HG02885 (cell line): ENCODE data around the gene RGS17.

ENCODE experiments used
- ATAC-seq: cut with Tn5 transposase; IDR thresholded peaks from one replicate; pipeline ENCODE4 v1.9.1; 2021; ENCODE audit warnings: mild to moderate bottlenecking; ENCODE audit not compliant: unreplicated experiment, poor library complexity

Gene RGS17

DNA sequence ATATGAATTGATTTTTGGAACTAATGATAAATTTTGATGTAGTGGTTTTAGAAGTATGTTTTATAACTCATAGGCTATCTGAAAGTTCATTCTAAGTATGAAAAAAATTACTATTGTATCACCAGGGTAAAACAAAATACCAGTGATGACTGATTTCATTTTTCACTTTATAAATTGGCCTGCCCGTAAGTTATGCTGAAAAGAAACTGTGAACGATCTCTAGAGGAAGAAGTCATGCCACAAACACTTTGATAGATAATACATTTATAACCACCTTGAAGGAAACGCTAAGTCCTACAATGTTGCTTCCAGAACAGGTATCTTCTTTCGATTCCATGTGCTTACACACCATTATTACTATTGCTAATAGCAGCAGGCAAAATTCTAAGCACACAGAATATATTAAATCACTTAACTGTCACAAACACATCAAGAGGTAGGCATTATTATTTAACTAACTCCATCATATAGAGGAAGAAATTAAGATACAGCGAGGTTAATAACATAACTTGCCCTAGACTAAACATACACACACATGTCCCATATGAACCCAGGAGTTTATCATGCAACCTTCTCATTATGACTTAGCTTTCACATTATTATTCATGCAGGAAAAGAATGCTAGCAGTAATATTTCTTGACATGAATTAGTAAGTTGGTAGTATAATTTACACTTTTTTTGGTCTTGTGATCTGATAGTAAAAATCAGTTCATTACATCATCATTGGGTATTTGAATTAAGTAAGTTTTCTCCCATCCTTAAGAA is 44.7 kb downstream of the RGS17 start:
- peak; percentile 57 for ATAC-seq

DNA sequence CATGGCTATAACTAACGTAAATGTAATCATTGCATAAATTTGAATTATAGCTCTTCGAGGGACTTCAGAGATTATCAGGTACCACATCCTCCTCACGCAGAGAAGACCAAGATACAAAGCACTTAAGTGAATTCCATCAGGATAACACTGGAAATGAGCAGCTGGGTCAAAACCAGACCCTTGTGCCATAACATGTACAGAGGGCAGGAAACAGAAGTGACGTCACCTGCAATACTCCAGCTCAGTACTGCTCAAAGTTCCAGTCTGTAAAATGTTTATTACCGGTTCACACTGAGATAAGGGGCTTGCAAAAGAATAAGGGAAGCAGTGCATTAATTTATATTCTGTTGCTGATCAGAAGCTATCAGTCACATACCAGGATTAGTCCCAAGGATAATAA is 45.8 kb downstream of the RGS17 start:
- ATAC-seq, result no peak

DNA sequence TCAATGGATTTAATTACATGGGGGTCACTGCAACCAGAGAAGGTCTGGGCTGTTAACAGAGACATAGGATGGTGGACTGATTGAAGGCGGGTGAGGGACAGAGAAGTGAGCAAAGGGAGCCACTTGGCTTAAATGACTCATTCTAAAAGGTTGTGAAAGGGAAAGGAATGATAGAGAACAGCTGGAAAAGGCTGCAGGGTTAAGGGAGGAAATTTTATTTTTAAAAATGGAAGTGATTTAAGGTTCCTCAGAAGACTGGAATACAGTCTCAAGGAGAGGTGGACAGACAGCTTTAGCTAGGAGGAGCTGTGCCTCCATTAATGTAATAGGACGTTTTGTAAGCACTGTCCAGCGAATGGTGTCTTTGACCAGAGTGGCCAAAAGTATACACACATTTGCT is 46.7 kb downstream of the RGS17 start:
- no peak for ATAC-seq

DNA sequence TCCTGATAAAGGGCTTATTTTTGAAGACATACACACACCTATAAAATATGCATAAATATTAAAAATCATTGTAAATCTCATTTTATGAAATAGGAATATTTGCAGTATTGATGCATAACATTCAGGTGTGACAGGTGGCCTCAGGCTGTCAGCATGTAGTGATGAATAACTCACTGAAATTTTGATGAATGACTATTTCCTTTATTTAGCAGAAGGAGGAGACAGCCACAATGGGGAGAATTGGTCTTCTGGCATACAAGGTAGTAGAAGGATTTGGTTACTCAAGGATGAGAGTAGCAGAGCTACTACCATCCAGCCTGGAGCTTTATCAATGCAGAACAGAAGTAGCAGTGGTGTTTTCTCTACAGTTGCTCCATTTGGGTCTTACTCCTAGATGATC is 47.2 kb downstream of the RGS17 start:
- ATAC-seq, result no peak

DNA sequence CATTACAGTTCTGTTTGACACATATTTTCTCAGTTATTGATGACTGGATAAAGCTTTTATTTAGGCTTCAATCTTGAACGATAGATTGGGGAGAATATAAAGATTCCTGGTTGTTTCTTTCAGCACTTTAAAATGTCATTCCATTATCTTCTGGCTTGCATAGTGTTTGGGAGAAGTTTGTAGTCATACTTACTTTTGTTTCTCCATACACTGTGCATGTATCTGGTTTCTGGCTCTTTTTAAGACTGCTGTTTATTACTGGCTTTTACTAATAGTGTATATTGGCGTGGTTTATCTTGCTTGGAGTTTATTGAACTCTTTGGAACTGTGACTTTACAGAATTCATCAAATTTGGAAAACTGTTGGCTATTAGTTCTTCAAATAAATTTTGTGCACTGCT is 49.2 kb downstream of the RGS17 start:
- ATAC-seq, result no peak

DNA sequence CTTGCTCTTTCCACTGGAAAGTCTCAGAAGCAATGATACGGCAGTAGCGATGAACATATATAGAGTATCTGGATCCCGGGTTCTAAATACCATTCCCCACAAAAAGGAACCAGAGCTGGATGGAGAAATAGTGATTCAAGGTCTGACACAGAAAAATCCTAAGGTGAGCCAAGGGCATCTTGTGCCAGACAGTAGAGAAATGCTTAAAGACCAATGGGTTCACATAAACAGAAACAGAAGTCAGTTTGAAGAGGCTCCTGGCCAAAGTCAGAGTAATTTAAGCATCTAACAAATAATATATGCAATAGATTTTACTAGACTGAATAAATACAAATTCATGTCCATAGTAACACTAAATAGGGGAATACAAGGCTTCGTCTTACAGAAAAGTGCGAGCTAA is 54.7 kb downstream of the RGS17 start:
- ATAC-seq, result no peak

DNA sequence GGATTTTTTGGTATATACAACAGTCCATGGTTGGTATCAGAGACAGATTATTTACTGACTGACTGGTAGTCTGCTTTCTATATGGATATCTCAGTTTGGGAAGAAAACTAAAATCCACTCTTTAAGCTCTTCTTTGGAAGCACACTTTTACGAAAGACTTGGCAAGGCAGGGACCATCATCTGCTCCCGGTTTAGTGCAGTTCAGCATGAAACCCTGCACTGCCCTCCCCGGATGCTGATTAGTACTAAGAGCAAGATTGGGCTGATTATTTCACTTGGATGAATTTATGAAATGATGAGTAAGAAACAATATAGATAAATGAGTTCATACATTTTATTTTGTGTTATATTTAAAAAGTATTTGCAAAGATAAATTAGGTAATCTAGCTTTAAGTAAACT is 56.3 kb downstream of the RGS17 start:
- ATAC-seq, result no peak

DNA sequence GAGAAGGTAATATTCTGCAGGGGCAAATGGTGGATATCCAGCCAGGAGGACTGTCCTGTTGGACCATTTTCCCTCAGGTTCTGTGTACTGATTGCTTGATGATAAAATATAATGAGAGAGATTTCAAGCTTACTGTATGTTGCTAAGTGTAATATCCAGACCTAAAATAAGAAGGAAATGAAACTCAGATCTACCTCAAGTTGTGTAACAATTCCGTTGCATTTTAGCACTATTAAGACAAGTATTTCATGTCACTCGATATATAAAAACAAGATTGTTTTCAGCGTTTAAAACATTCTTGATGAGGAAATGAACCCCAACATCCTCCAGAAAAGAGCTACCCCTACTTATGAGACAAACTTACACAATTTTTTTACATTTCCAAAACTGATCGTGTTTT is 57.2 kb downstream of the RGS17 start:
- no peak for ATAC-seq

DNA sequence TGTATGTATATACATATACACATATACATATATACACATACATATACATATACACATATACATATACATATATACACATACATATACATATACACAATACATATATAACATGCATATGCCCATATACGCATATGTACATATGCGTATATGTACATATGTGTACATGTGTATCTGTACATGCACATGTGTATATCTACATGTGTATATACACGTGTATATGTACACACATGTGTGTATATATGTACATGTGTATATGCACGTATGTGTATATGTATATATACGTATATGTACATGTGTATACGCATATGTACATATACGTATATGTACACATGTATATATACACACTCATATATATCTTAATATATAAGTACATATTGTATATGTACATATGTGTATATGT is 60.3 kb downstream of the RGS17 start:
- no peak for ATAC-seq

DNA sequence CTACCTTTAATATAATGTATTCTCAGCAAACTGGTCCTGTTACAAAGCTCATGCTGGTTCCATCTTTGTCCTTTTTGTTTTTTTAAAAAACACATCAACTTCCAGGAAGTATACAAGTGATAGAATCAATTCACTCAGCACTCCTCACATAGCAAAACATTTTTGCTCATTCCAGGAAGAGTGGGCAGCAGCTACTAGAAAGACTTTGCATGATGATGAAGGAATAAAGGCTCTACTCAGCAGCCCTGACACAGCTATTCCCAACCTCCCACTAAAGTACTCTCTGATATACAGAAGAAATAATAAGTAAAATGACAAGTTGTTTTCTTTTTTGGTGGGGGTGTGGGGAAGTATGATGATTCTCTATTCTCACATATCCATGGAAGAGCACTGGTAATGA is 61.2 kb downstream of the RGS17 start:
- no peak for ATAC-seq

DNA sequence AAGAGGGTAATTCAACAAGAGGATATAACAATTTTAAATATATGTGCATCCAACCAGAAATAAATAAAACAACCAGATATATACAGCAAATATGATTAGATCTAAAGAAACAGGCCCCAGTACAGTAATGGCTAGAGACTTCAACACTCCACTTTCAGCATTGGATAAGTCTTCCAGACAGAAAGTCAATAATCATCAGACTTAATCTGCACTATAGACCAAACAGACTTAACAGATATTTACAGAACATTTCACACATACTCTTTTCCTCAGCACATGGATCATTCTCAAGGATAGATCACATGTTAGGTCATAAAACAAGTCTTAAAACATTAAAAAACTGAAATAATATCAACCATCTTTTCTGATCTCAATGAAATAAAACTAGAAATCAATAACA is 65.9 kb downstream of the RGS17 start:
- no peak for ATAC-seq

DNA sequence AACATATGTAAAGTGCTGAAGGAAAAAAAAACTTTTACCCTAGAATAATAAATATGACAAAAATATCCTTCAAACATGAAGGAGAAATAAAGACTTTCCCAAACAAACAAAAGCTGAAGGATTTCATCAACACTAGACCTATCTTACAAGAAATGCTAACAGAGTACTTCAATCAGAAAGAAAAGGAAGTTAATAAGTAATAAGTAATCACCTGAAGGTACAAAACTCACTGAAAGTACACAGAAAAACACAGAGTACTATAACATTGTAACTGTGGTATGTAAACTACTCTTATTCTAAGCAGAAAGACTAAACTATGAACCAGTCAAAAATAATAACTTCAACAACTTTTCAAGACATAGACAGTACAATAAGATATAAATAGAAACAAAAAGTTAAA is 67.1 kb downstream of the RGS17 start:
- no peak for ATAC-seq

DNA sequence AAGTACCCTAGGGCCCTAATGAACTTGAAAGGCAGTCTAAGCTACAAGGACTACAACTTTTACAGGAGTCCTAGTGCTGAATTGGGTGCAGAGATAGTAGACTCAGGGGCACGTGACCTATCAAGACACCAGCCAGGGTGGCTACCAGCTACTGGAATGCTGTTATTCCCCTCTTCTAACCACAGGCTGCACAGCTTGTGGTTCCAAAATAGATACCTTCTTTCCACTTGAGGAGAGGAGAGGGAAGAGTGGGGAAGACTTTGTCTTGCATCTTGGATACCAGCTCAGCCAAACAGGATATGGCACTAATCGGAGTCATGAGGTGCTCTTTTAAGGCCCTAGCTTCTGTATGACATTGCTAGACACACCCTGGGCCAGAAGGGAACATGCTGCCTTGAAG is 68.6 kb downstream of the RGS17 start:
- ATAC-seq, result no peak

DNA sequence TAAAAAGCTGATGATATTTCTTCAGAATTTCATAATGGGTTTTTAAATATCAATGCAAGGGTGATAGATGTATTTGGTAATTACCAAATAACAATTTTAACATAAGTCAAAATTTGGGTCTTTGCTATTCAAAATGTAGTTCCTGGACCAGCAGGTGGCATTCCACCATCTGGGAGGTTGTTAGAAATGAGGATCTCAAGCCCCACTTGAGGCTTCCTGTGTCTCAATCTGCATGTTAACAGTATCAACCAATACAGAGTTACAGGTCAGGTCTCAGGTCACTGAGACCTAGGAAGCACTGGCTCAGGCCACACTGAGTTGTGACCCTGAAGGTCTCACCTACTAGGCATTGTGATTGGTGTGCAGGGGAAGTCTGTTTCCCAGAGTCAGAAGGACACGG is 71.3 kb downstream of the RGS17 start:
- ATAC-seq, result peak; percentile 50

DNA sequence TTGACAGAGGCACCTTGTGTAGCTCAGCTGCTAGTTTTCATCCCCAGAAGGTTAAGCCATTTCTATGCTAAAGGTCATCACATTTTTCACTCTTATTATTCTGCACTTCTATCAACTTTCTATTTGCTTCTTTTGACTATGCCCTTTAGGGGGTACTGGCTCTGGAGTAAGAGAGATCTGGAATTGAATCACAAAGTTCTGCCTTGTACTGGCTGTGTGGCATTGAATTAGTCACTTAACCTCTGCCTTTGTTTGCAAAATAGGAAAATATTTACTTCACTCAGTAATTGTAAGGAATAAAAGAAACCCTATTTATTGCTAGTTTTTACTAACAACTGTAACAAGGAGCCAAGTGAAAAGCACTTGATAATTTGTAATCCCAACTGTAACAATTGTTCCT is 71.8 kb downstream of the RGS17 start:
- no peak for ATAC-seq

DNA sequence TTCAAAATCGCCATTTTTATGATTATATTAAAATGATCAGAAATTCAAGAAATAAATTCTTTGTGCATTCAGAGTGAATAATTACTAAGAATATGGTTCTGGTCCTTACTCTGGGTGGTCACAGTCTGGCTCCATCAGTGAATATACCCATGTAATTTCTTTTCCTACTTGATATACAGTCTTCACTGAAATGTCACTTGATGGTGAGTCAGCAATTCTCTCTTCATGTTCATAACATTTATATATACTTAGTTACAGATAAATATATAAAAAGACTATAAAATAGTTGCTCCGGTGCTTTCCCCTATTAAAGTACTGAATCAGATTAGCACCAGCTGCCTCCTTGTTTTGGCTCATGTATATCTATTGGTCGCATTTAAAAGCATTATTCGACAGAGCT is 72.2 kb downstream of the RGS17 start:
- ATAC-seq, result no peak

DNA sequence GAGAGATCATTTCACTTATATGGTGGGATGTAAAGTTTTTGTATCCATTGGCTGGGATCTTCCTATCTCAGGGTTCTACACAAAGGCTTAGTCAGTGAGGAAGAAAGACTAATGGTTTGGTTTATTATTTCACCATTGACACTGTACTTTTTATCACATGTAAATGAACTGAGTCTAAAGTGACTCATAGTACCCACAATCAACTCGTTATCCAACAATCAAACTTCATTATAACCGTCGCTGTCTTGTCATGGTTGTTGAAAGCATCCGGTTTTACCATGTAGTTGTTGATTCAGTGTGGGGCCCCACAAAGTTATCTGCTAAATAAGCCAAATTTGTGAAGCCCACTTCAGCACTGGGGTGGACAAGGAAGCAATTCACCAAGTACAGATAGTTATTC is 72.8 kb downstream of the RGS17 start:
- ATAC-seq, result no peak

DNA sequence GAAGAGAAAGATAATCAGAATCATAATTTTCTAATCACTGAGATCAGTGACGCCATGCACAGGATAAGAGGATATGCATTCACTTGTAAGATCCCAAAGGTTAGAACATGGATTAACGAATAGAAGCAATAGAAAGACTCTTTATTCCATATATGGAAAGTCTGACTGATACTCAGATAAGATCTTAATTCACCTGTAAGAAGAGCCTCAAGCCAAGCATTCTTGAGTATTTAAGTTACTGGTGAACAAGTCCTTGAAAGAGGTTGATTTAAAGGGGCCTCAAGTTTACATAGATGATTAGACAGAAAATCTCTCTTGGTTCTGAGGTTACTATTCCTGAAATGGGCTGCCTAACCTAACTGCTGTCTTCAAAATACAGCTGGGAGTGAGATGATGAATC is 74.8 kb downstream of the RGS17 start:
- ATAC-seq, result no peak

DNA sequence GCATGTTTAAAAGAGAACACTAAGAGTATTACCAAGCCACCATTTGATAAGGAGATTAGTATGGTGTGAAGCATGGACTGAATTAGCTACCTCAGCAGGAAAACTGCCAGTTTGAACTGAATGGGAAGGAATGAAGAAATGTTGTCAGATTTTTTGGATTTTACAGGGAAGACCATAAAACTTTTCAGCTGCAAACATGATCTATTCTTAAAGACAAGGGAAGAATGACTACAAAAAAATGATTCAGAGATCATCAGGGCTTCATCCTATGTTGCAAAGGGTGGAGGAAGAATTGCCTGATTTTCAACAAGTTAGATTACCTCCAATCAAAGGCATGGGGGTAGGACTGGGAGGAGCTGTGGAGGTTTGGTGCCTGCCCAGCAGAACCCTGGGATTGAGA is 79.3 kb downstream of the RGS17 start:
- ATAC-seq, result no peak

DNA sequence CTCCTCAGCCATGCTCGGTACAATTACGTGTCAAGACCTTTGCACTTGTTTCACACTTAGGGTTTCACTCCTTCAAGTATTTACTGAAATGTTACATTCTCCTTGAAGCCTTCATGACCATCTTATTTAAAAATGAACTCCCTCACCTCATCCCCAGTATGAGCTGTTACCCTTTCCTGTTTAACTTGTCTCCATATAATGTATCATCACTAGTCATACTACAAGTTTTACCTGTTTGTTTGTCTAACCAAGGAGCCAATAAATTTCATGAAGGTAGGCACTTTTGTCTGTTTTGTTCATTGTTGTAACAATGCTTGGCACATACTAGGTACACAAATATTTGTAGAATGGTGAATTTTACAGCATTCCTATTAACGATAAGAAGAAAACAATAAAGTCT is 82.5 kb downstream of the RGS17 start:
- no peak for ATAC-seq

DNA sequence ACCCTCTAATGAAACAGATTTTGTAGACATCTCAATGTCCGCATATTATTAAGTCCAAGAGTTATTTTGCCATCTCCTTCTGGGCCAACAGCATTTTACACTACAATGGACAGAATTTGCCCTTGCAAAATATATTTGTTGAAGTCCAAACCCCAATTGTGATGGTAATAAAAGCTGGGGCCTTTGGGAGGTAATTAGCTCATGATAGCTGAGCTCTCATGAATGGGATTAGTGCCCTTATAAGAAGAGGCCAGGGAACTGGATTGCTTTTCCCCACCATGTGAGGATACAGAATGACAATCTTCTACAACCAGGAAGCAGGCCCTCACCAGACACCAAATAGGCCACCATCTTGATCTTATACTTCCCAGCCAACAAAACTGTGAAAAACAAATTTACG is 83.7 kb downstream of the RGS17 start:
- ATAC-seq, result no peak

DNA sequence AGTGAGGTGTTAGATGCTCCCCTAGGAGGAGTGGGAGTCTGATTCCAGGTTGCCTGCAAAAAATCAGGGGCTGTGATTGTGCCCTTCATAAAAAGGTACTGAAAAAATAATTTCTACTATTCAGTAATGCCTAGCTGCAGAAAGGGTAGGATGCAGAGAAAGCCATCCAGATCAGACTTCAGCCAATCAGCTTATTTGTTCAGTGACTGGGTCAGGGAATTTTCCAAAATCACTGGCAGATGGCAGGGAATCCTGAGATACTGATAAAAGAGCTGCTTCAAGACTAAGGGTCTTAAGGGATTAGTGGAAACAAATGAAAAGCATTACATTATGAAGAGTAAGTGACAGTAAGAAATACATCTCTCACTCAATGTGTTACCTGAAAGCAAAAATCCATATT is 85.8 kb downstream of the RGS17 start:
- no peak for ATAC-seq

DNA sequence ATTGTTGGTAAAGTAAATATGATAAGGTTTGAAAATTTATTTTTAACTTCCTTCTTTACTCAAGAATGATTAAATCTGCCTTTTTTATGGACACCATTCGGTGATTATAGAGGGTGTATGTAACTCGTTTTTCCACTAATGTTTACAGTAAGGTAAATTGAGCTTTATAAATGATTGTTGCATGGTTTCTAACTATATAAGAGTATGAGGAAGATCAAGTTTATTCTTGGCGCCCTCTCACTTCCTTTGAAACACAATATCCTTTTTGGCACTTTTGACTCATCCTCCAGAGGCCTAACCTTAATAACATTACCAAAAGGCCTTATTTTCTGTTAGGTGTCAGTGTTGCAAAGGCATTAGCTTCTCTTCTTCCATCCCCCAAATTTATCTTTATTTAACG is 86.8 kb downstream of the RGS17 start:
- no peak for ATAC-seq
